ENCODE data around the gene GPR152.

DNA sequence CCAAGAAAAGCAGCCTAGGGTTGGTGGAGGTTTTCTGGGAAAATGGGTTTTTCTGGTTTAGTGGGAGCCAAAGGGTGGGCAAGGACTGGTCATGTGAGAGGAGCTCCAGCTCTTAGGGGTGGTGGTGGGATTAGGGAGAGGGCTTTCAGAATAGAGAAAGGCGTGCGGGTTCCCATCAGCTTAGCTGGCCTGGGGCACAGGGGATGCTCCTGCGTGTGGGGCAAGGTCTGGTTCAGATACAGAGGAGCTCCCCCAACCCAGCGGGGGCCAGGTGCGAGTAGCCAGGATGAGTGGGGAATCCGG lies 15.9 kb upstream of the GPR152 start:
- TF ChIP-seq, protein P1, sequence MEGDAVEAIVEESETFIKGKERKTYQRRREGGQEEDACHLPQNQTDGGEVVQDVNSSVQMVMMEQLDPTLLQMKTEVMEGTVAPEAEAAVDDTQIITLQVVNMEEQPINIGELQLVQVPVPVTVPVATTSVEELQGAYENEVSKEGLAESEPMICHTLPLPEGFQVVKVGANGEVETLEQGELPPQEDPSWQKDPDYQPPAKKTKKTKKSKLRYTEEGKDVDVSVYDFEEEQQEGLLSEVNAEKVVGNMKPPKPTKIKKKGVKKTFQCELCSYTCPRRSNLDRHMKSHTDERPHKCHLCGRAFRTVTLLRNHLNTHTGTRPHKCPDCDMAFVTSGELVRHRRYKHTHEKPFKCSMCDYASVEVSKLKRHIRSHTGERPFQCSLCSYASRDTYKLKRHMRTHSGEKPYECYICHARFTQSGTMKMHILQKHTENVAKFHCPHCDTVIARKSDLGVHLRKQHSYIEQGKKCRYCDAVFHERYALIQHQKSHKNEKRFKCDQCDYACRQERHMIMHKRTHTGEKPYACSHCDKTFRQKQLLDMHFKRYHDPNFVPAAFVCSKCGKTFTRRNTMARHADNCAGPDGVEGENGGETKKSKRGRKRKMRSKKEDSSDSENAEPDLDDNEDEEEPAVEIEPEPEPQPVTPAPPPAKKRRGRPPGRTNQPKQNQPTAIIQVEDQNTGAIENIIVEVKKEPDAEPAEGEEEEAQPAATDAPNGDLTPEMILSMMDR (IDR thresholded peaks at IDR 0.05; ENCODE audit: low read length) = no peak
- TF ChIP-seq EZH2 (optimal IDR thresholded peaks at IDR 0.05; ENCODE audit: low read depth, low read length) (no peak), EZH2phosphoT487 (IDR thresholded peaks at IDR 0.05; ENCODE audit: low read length) (no peak)
